PC-9 (cell line): ENCODE measurements around the gene TRIM10.

Experiments used
- EZH2 ChIP-seq: fragments of 200-600 bp; sonication (generic); IDR thresholded peaks from 2 replicates; pipeline ENCODE4 v1.8.0; 2017; ENCODE audit warnings: antibody characterized with exemption, low read depth
- TF ChIP-seq, protein P1 (sequence below): fragments of 200-600 bp; sonication (generic); conservative IDR thresholded peaks from 2 replicates; pipeline ENCODE4 v1.6.1; 2017; ENCODE audit warnings: mixed run types, antibody characterized with exemption, mild to moderate bottlenecking, moderate library complexity

DNA sequence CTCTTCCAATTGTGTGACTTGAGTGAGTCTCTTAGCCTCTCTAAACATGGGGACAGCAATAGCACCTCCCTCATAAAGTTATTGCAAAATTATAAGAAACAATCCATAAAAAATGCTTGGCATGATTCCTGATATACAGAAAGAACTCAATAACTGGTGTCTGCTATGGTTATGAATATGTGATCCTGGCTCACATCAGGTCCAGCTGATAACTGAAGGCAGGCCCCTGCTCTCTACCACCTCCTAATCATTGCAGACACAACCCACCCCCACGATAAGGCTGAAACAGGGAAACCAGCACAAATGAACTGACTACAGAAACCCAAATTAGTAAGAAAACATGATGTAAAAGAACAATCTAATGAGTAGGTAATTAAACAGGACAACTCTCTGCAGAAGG is 7.7 kb upstream of the TRIM10 start:
- TF ChIP-seq, protein P1, sequence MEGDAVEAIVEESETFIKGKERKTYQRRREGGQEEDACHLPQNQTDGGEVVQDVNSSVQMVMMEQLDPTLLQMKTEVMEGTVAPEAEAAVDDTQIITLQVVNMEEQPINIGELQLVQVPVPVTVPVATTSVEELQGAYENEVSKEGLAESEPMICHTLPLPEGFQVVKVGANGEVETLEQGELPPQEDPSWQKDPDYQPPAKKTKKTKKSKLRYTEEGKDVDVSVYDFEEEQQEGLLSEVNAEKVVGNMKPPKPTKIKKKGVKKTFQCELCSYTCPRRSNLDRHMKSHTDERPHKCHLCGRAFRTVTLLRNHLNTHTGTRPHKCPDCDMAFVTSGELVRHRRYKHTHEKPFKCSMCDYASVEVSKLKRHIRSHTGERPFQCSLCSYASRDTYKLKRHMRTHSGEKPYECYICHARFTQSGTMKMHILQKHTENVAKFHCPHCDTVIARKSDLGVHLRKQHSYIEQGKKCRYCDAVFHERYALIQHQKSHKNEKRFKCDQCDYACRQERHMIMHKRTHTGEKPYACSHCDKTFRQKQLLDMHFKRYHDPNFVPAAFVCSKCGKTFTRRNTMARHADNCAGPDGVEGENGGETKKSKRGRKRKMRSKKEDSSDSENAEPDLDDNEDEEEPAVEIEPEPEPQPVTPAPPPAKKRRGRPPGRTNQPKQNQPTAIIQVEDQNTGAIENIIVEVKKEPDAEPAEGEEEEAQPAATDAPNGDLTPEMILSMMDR, result no peak
- TF ChIP-seq EZH2, result no peak
